ENCODE results near the gene PTBP3.

Gene PTBP3

DNA sequence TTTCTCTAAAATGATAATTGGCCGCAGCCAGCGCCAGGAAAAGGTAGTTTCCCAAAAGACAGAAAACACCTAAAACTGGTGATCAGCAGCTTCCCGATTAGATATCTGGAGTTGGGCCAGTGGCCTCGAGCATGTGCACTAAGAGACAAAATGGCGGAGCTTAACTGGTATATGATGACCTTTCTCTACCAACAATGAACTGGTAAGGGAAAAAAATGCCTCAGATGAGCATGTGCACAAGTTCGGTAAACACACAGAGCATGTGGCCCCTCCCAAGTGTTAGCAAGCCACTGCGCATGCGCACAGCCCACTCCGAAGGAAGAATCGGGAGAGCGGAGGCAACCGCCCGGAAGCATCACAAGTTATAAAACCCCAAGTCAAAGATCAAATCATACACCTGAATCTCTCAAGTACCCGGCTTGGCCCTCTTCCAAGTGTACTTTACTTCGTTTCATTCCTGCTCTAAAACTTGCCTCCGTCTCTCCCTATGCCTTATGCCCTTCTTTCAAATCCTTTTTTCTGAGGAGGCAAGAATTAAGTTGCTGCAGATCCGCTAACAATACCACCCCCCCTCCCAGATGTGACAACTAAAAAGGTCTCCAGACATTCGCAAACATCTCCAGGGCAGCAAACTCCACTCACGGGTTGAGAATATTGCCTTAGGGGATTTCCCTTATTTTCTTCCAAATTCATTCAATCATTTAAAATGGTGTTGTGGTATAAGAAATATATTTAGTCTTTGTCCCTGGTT is 15.0 kb upstream of the PTBP3 start:
- in situ Hi-C loops (cut with MboI; ENCODE audit: low pct_unique_long_range_greater_than_20kb, low sequenced_read_pairs, unreplicated experiment) = no loop called here
- DNase-seq (ENCODE audit: low spot score) = no peak
- TF ChIP-seq, protein P1, sequence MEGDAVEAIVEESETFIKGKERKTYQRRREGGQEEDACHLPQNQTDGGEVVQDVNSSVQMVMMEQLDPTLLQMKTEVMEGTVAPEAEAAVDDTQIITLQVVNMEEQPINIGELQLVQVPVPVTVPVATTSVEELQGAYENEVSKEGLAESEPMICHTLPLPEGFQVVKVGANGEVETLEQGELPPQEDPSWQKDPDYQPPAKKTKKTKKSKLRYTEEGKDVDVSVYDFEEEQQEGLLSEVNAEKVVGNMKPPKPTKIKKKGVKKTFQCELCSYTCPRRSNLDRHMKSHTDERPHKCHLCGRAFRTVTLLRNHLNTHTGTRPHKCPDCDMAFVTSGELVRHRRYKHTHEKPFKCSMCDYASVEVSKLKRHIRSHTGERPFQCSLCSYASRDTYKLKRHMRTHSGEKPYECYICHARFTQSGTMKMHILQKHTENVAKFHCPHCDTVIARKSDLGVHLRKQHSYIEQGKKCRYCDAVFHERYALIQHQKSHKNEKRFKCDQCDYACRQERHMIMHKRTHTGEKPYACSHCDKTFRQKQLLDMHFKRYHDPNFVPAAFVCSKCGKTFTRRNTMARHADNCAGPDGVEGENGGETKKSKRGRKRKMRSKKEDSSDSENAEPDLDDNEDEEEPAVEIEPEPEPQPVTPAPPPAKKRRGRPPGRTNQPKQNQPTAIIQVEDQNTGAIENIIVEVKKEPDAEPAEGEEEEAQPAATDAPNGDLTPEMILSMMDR (IDR thresholded peaks at IDR 0.05; ENCODE audit: extremely low read depth, insufficient read depth, missing control alignments) = no peak

DNA sequence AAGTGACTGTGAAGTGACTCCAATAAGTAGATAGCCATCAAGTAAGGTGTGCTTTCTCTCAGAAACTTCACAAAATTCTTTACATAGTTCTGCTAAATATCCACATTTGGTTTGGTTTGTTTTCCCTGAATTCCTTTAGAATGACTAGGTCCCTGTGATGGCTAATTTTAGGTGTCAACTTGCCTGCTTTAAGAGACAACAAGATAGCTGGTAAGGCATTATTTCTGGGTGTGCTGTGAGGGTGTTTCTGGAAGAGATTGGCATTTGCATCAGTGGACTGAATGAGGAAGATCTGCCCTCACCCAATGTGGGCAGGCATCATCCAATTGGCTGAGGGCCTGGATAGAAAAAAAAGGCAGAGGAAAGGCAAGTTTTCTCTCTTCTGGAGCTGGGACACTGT is 8.3 kb upstream of the PTBP3 start:
- in situ Hi-C loops (cut with MboI; ENCODE audit: low pct_unique_long_range_greater_than_20kb, low sequenced_read_pairs, unreplicated experiment) = no loop called here
- no peak for DNase-seq (ENCODE audit: low spot score)
- TF ChIP-seq, protein P1 (IDR thresholded peaks at IDR 0.05; ENCODE audit: extremely low read depth, insufficient read depth, missing control alignments) = no peak

DNA sequence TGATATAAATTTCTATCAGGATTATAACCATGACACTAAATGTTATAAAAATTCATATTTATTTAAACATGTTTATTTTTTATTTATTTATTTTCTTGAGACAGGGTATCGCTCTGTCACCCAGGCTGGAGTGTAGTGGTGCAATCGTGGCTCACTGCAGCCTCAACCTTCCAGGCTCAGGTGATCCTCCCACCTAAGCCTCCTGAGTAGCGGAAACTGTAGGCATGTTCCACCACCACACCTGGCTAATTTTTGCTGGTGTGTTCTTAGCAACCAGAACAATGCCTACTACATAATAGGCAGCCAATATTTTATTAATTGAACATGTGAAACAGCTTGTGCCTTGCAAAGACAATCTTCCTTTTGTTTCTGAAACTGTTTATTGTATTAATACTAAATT is 6.5 kb upstream of the PTBP3 start:
- in situ Hi-C loops (cut with MboI; ENCODE audit: low pct_unique_long_range_greater_than_20kb, low sequenced_read_pairs, unreplicated experiment) = no loop called here
- TF ChIP-seq, protein P1 (IDR thresholded peaks at IDR 0.05; ENCODE audit: extremely low read depth, insufficient read depth, missing control alignments) = no peak
- no peak for DNase-seq (ENCODE audit: low spot score)

DNA sequence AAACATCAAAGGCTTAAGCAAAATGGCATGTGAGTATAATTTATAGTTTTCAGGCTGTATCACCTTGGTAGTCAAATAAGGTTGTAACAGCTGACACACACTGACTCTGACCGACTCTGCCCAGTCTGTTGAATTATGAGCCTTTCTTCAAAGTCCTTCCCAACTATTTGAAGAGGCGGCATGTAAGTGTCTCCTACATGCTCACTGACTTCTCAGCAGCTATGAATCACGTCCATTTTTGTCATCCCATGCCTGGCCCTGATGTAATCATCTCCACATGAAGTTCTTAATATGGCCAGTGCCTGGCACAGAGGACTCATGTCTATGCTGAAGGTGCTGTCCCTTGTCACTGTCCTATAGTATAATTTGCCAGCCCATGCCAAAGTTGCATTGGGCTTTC is 5.1 kb upstream of the PTBP3 start:
- TF ChIP-seq, protein P1 (IDR thresholded peaks at IDR 0.05; ENCODE audit: extremely low read depth, insufficient read depth, missing control alignments) = no peak
- no peak for DNase-seq (ENCODE audit: low spot score)
- in situ Hi-C loops (cut with MboI; ENCODE audit: low pct_unique_long_range_greater_than_20kb, low sequenced_read_pairs, unreplicated experiment) = no loop called here

DNA sequence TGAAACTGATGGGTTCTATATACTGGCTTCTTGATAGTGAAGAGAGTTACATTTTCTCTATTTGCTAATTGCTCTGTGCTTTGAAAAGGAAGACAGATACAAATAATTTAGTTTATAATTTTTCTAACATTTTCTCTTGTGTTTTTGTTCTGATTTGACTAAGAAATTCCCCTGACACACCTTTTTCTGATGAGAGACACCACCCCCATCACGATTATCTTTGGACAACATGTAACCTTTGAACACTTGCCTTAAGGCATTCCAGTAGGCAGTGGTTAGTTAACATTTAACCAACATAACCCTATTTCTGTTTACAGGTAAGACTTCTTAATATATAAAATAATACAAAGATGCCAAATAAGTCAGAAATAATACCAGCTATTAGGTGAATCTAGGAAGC is 4.1 kb upstream of the PTBP3 start:
- in situ Hi-C loops (cut with MboI; ENCODE audit: low pct_unique_long_range_greater_than_20kb, low sequenced_read_pairs, unreplicated experiment) = no loop called here
- TF ChIP-seq, protein P1 (IDR thresholded peaks at IDR 0.05; ENCODE audit: extremely low read depth, insufficient read depth, missing control alignments) = no peak
- DNase-seq (ENCODE audit: low spot score) = no peak

DNA sequence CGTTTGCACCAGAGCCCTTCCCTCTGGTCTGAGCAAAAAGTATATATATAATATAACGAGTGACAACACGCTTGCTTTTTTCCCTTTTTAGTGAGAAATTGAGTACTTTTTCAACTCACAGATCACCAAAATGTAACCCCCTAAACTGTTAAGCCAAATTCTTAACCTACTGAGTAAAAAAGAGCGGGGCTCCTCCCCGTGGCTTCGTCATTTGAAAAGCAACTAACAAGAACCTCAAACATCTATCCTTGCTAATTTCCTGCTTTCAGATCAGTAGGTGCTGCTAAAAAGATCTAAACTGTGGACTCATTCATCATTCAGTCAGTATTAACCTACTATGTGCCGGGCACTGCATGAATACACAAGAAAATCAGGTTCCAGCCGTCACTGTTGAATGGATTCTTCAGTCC is 1.0 kb upstream of the PTBP3 start:
- peak; percentile 55 for DNase-seq (ENCODE audit: low spot score)
- TF ChIP-seq, protein P1 (IDR thresholded peaks at IDR 0.05; ENCODE audit: extremely low read depth, insufficient read depth, missing control alignments) = no peak
- in situ Hi-C loops (cut with MboI; ENCODE audit: low pct_unique_long_range_greater_than_20kb, low sequenced_read_pairs, unreplicated experiment) = no loop called here

Measured in GM13977 (cell line).